Keratinocyte (primary cell): Measurements from ENCODE around the gene LARGE1.

ENCODE experiments used
- EZH2 ChIP-seq: IDR thresholded peaks from one replicate; pipeline ENCODE4 v1.6.1; 2012; ENCODE audit warnings: inconsistent platforms, mild to moderate bottlenecking, low read length, moderate library complexity
- TF ChIP-seq, protein P1 (sequence below), 3 experiments: IDR thresholded peaks in 1 of 3; conservative IDR thresholded peaks in 1 of 3; optimal IDR thresholded peaks in 1 of 3; 2 replicates in 2 of 3; 3 replicates in 1 of 3; pipeline versions ENCODE3 to v1.5.1; 2011; ENCODE audit warnings: low read length in 3 of 3, mild to moderate bottlenecking in 3 of 3, moderate library complexity in 2 of 3, control low read depth in 1 of 3, inconsistent platforms in 1 of 3; ENCODE audit not compliant: insufficient read depth in 2 of 3; ENCODE audit errors: extremely low read depth in 1 of 3

DNA sequence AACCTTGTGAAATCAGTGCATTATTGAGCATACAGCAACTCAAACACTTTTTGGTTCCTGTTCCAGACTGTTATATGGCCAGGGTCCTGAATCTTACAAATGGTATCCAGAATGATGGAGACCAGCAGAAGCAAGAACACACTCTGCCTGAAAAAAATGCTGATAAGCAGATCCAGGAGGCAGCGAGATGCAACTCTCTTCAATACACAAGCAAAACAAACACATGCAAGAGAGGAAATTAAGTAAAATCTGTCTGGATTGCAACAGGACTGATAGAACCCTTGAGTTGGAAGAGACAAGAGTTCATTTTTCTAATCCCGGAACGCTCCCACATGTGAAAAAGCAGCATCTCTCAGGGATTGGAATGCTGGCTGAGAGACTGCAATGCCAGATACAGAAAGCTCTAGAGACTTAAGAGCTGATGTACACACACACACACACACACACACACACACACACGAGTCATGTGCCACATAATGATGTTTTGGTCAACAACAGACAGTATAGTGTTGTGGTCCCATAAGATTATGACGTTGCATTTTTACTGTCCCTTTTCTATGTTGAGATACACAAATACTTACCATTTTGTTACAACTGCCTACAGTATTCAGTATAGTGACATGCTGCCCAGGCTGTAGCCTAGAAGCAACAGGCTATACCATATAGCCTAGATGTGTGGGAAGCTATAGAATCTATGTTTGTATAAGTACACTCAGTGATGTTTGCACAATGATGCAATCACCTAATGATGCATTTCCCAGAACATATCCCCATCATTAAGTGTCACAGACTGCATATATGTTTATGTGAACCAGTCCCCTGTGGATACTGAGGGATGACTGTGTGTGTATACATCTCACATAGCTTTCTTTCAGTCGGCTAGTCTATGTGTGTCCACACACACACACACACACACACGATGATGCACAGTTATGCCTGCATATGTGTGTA, 406.6 kb downstream of the LARGE1 start:
- TF ChIP-seq, protein P1, sequence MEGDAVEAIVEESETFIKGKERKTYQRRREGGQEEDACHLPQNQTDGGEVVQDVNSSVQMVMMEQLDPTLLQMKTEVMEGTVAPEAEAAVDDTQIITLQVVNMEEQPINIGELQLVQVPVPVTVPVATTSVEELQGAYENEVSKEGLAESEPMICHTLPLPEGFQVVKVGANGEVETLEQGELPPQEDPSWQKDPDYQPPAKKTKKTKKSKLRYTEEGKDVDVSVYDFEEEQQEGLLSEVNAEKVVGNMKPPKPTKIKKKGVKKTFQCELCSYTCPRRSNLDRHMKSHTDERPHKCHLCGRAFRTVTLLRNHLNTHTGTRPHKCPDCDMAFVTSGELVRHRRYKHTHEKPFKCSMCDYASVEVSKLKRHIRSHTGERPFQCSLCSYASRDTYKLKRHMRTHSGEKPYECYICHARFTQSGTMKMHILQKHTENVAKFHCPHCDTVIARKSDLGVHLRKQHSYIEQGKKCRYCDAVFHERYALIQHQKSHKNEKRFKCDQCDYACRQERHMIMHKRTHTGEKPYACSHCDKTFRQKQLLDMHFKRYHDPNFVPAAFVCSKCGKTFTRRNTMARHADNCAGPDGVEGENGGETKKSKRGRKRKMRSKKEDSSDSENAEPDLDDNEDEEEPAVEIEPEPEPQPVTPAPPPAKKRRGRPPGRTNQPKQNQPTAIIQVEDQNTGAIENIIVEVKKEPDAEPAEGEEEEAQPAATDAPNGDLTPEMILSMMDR (optimal IDR thresholded peaks at IDR 0.05 in 1 of 3, IDR thresholded peaks at IDR 0.05 in 1 of 3, conservative IDR thresholded peaks at IDR 0.05 in 1 of 3; ENCODE audit: extremely low read depth in 1 of 3, insufficient read depth in 2 of 3, low read length in 3 of 3) = no peak
- no peak for TF ChIP-seq EZH2
